ENCODE results near the gene NHEJ1. TPM values are rescaled to one million over a fixed set of nuclear protein-coding genes. Genes with fewer than 3 reads are reported as not detected.

The NHEJ1 gene
- total and polyA plus RNA-seq, 4 donors = 6.1 to 13.5 (median 9.9) TPM

DNA sequence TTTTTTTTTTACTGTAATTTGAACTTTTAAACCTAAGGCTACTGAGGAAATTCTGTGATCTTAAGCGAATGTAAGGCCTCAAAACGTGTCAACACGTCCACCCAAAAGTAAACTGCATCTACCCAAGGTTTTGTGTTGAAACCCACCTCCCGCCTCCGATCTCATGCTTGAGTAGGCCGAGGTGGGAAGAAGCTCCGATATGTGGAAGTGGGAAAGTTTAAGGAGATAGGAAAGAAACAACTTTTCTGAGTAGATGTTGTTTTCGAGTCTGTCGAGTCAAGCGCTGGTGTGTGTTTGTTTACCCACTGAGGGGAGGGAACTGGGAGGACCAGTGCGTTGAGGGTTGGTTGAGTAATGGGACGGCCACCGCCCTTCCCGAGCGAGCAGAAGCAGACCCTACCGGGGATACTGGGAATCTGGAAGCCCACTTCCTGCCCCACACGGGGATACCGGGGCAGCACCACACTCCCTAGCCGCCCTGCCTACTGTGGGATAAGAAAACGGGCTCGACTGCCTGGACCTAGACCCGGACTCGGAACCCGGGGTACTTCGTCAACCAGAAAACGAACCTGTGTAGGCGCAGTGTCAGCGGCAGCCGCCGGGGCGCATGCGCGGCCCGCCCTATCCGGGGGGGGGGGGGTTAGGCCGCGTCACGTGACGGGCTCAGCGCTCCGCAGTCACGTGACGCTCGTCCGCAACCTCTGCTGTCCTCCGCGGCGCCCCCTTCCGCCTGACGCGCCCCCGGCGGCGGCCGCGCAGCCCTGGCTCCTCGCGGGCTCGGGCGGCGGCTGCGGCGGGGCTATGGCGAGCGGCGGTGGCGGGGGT lies 17.1 kb upstream of the NHEJ1 start, which contains the start of gene RETREG2:
Gene RETREG2 (plus strand): TSS at position 724 of the 825 bp plus-strand sequence. CDS start 78 bp downstream, at position 802.
- Histone ChIP-seq H3K4me3 (ENCODE audit: low read depth in 1 of 3, low read length in 3 of 3) (peak within 1 kb of the TSS; percentile 68 to 89 (median 77)), H3K36me3 (ENCODE audit: control insufficient read depth in 4 of 4, insufficient read depth in 3 of 4, low read depth in 1 of 4, low read length in 3 of 4) (peaks cover 9 to 49% (median 41%) of the 10 kb centered on the region in 4 donors), H3K4me1 (ENCODE audit: control insufficient read depth in 4 of 4, insufficient read depth in 4 of 4, low read length in 3 of 4) (peaks cover 0 to 25% (median 22%) of the 10 kb centered on the region in 4 donors), H3K9ac (ENCODE audit: low read depth in 1 of 2, low read length in 2 of 2) (peak within 1 kb of the TSS; percentile 34 to 100), H3K9me3 (ENCODE audit: control insufficient read depth in 4 of 4, low read length in 3 of 4) (no peaks in the 10 kb centered on the region), H3K27me3 (ENCODE audit: control insufficient read depth in 4 of 4, insufficient read depth in 4 of 4, low read length in 3 of 4) (no peaks in the 10 kb centered on the region), H3K27ac (ENCODE audit: low read depth in 1 of 2, low read length in 2 of 2) (peak within 1 kb of the TSS; percentile 94 to 100)
- DNase-seq (ENCODE audit: low spot score) = peak; percentile 92
- TF ChIP-seq FOXA1 (IDR thresholded peaks at IDR 0.05) = no peak
- TF ChIP-seq SP1 (IDR thresholded peaks at IDR 0.05) = no peak
- peak; percentile 66 for TF ChIP-seq REST (IDR thresholded peaks at IDR 0.05)
- TF ChIP-seq GABPA (IDR thresholded peaks at IDR 0.05 in 1 of 2, conservative IDR thresholded peaks at IDR 0.05 in 1 of 2) = peak in 1 of 2 donors; percentile 75
- no peak for TF ChIP-seq ZBTB33 (IDR thresholded peaks at IDR 0.05)
- TF ChIP-seq EGR1 (IDR thresholded peaks at IDR 0.05; ENCODE audit: low read depth in 2 of 2) = no peak
- TF ChIP-seq MAX (IDR thresholded peaks at IDR 0.05) = no peak
- no peak for TF ChIP-seq HNF4G (IDR thresholded peaks at IDR 0.05)
- peak; percentile 30 for TF ChIP-seq TAF1 (conservative IDR thresholded peaks at IDR 0.05)
- TF ChIP-seq HNF4A (conservative IDR thresholded peaks at IDR 0.05) = peak; percentile 30
- peak; percentile 47 for TF ChIP-seq FOXA2 (IDR thresholded peaks at IDR 0.05)
- peak in 1 of 2 donors; percentile 10 for TF ChIP-seq JUND (IDR thresholded peaks at IDR 0.05)
- TF ChIP-seq, protein P1, sequence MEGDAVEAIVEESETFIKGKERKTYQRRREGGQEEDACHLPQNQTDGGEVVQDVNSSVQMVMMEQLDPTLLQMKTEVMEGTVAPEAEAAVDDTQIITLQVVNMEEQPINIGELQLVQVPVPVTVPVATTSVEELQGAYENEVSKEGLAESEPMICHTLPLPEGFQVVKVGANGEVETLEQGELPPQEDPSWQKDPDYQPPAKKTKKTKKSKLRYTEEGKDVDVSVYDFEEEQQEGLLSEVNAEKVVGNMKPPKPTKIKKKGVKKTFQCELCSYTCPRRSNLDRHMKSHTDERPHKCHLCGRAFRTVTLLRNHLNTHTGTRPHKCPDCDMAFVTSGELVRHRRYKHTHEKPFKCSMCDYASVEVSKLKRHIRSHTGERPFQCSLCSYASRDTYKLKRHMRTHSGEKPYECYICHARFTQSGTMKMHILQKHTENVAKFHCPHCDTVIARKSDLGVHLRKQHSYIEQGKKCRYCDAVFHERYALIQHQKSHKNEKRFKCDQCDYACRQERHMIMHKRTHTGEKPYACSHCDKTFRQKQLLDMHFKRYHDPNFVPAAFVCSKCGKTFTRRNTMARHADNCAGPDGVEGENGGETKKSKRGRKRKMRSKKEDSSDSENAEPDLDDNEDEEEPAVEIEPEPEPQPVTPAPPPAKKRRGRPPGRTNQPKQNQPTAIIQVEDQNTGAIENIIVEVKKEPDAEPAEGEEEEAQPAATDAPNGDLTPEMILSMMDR (IDR thresholded peaks at IDR 0.05; ENCODE audit: low read depth, low read length, missing input control) = peak; percentile 19
- TF ChIP-seq YY1 (IDR thresholded peaks at IDR 0.05) = peak; percentile 47
- TF ChIP-seq RXRA (IDR thresholded peaks at IDR 0.05) = peak in 1 of 2 donors; percentile 16
- WGBS = under 1% methylated on average over 67 of the region's 67 CpGs
